Smooth muscle cell of trachea (primary cell): Measurements from ENCODE around the gene ZNF41. TPM values are rescaled to one million over a fixed set of nuclear protein-coding genes. Genes with fewer than 3 reads are reported as not detected.

ENCODE experiments used
- total RNA-seq: library from RNA; depleted of rRNA; stranded (reverse); fragments of >200 nt; gene quantifications from 2 replicates; pipeline ENCODE4 v1.2.1, GENCODE V29; 2014

Gene ZNF41
- 6.0 and 7.4 TPM in 2 replicates for total RNA-seq

DNA sequence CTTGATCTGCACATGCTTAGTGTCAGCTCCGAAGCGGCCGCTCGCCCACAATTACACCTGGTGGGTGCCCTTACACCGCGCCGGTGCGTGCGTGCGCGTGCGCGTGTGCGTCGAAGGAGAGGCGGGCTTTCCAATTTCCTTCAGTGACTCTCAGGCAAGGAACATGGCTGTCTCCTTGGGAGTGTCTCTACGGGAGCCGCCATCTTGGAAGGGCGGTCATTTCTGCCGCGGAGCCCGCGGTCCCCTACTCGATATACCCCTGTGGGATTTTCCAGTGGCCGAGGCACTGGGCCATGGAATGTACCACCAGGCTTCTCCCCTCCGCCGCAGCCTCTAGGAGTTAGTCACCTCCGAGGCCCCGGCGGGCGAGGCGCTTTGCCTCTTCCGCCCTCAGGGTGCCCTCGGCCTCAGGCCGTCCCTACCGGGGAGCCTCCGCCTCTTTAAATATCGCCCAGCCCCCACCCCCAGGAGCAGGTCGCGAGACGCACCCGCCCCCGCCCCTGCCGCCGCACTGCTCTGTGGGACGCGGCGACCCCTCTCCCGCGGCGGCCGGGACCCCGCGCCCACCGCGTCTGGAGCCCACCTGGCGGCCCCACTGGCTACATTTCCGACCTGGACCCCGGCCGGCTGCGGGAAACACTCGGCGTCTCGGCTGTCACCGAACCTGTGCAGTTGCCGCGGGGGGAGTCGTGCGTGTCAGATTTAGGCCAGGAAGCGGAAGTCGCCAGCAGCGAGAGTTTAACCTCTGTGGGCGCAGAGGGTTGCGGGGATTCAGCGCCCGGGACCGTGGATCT is at the start of gene ZNF41:
ZNF41 (minus strand) TSS at position 711 of the 794 bp plus-strand sequence. CDS start 15,741 bp downstream, outside the sequence.

Other genes starting within 250 kb of the ZNF41 start
- under 0.01 and 0.17 TPM in 2 replicates for gene ZNF157, start 112.6 kb downstream of the ZNF41 start, total RNA-seq
- gene ARAF, start 78.0 kb upstream of the ZNF41 start, total RNA-seq = 14.4 and 20.0 TPM in 2 replicates
- 661 and 1,701 TPM in 2 replicates for gene TIMP1, start 99.2 kb upstream of the ZNF41 start, total RNA-seq
- 0.29 and 0.33 TPM in 2 replicates for gene SYN1, start 136.6 kb upstream of the ZNF41 start, total RNA-seq
- gene CFP, start 146.7 kb upstream of the ZNF41 start, total RNA-seq = 0.15 and 0.33 TPM in 2 replicates
- gene ELK1, start 167.3 kb upstream of the ZNF41 start, total RNA-seq = 17.5 and 26.5 TPM in 2 replicates
- gene UXT, start 176.0 kb upstream of the ZNF41 start, total RNA-seq = 69.3 and 105 TPM in 2 replicates